Measurements from ENCODE around the gene CD40.

DNA sequence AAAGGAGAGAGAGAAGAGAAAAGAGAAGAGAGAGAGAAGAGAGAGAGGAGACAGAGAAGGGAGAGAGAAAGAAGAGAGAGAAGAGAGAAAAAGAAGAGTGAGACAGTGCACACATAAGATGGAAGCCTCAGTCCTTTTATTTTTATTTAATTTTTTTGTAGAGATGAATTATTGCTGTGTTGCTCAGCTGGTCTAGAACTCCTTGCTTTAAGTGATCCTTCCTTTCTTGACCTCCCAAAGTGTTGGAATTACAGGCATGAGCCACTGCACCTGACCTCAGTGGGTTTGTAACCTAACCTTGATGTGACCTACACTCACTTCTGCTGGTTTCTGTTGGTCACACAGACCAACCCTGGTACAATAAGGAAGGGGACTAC is 6.3 kb upstream of the CD40 start:
- TF ChIP-seq EZH2 (IDR thresholded peaks at IDR 0.05; ENCODE audit: borderline replicate concordance, low read depth, low read length, severe bottlenecking), result no peak
- TF ChIP-seq, protein P1, sequence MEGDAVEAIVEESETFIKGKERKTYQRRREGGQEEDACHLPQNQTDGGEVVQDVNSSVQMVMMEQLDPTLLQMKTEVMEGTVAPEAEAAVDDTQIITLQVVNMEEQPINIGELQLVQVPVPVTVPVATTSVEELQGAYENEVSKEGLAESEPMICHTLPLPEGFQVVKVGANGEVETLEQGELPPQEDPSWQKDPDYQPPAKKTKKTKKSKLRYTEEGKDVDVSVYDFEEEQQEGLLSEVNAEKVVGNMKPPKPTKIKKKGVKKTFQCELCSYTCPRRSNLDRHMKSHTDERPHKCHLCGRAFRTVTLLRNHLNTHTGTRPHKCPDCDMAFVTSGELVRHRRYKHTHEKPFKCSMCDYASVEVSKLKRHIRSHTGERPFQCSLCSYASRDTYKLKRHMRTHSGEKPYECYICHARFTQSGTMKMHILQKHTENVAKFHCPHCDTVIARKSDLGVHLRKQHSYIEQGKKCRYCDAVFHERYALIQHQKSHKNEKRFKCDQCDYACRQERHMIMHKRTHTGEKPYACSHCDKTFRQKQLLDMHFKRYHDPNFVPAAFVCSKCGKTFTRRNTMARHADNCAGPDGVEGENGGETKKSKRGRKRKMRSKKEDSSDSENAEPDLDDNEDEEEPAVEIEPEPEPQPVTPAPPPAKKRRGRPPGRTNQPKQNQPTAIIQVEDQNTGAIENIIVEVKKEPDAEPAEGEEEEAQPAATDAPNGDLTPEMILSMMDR (IDR thresholded peaks at IDR 0.05; ENCODE audit: borderline replicate concordance, extremely low read depth, low read length, poor library complexity, severe bottlenecking), result no peak
